ENCODE data around the gene TCEANC2.

- TF ChIP-seq, protein P1, sequence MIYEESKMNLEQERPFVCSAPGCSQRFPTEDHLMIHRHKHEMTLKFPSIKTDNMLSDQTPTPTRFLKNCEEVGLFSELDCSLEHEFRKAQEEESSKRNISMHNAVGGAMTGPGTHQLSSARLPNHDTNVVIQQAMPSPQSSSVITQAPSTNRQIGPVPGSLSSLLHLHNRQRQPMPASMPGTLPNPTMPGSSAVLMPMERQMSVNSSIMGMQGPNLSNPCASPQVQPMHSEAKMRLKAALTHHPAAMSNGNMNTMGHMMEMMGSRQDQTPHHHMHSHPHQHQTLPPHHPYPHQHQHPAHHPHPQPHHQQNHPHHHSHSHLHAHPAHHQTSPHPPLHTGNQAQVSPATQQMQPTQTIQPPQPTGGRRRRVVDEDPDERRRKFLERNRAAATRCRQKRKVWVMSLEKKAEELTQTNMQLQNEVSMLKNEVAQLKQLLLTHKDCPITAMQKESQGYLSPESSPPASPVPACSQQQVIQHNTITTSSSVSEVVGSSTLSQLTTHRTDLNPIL (CRISPR knock-in tag; IDR thresholded peaks at IDR 0.05; ENCODE audit: low read depth), result no peak
- TF ChIP-seq SNAI2 (CRISPR knock-in tag; IDR thresholded peaks at IDR 0.05), result no peak
- TF ChIP-seq CSDC2 (CRISPR knock-in tag; IDR thresholded peaks at IDR 0.05), result no peak
- TF ChIP-seq, protein P2, sequence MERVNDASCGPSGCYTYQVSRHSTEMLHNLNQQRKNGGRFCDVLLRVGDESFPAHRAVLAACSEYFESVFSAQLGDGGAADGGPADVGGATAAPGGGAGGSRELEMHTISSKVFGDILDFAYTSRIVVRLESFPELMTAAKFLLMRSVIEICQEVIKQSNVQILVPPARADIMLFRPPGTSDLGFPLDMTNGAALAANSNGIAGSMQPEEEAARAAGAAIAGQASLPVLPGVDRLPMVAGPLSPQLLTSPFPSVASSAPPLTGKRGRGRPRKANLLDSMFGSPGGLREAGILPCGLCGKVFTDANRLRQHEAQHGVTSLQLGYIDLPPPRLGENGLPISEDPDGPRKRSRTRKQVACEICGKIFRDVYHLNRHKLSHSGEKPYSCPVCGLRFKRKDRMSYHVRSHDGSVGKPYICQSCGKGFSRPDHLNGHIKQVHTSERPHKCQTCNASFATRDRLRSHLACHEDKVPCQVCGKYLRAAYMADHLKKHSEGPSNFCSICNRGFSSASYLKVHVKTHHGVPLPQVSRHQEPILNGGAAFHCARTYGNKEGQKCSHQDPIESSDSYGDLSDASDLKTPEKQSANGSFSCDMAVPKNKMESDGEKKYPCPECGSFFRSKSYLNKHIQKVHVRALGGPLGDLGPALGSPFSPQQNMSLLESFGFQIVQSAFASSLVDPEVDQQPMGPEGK (CRISPR knock-in tag; IDR thresholded peaks at IDR 0.05; ENCODE audit: borderline replicate concordance), result no peak
- TF ChIP-seq, protein P3, sequence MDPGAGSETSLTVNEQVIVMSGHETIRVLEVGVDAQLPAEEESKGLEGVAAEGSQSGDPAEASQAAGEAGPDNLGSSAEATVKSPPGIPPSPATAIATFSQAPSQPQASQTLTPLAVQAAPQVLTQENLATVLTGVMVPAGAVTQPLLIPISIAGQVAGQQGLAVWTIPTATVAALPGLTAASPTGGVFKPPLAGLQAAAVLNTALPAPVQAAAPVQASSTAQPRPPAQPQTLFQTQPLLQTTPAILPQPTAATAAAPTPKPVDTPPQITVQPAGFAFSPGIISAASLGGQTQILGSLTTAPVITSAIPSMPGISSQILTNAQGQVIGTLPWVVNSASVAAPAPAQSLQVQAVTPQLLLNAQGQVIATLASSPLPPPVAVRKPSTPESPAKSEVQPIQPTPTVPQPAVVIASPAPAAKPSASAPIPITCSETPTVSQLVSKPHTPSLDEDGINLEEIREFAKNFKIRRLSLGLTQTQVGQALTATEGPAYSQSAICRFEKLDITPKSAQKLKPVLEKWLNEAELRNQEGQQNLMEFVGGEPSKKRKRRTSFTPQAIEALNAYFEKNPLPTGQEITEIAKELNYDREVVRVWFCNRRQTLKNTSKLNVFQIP (CRISPR knock-in tag; IDR thresholded peaks at IDR 0.05; ENCODE audit: borderline replicate concordance, low read depth), result no peak
- TF ChIP-seq OSR1 (CRISPR knock-in tag; IDR thresholded peaks at IDR 0.05), result no peak
- no peak for TF ChIP-seq GLIS3 (CRISPR knock-in tag; IDR thresholded peaks at IDR 0.05)
Measured at GRCh38 chr1:54112705-54113368, 59.4 kb downstream of the TCEANC2 start.

Measured in SK-N-SH treated with all-trans-retinoic acid at 6 μM for 48 hours (cell line).